GM12892 (cell line): ENCODE results near the gene PREPL.
"Not testable (repeated sequence)": the region's sequence is repeated elsewhere in the genome, so short reads cannot be mapped to it uniquely, and the experiment has no call there.

ENCODE experiments used
- DNase-seq: peaks from one replicate; pipeline ENCODE4 v3.0.0; 2011; ENCODE audit not compliant: insufficient read length
- FAIRE-seq: peaks from 2 replicates; lab custom pipeline; 2011; peaks lifted over from hg19 to GRCh38; lab: Jason Lieb, UNC
- POLR2A ChIP-seq: IDR thresholded peaks from 2 replicates; pipeline ENCODE4 v1.6.1; 2011; ENCODE audit warnings: low read depth, low read length, control low read depth
- POLR2AphosphoS5 ChIP-seq: IDR thresholded peaks from 2 replicates; pipeline ENCODE4 v1.6.1; 2011; ENCODE audit warnings: low read depth, low read length, control low read depth
- TAF1 ChIP-seq: IDR thresholded peaks from 2 replicates; pipeline ENCODE4 v1.6.1; 2011; ENCODE audit warnings: low read depth, mild to moderate bottlenecking, control low read depth, low read length, borderline replicate concordance

The PREPL gene

DNA sequence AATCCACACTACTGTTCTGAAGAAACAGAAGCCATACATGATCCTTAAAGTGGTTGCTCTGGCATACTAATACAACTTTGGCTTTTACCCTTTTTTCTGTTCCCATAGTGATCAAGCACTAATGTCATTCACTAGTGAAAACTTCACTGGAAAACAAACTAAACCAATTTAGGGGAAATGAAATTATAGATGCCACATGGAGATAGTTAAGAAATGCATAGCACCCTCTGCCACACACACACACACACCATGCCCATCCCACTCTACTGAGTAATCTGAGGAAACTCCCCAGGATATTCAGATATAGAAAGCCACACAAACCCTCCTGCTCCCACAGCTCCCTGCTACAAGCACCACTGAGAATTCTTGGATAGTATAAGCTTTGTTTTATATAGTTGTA lies 46.9 kb downstream of the PREPL start:
- FAIRE-seq (no peak), DNase-seq (no peak)
- no peak for TF ChIP-seq TAF1
- no peak for TF ChIP-seq POLR2AphosphoS5
- TF ChIP-seq POLR2A, result no peak

DNA sequence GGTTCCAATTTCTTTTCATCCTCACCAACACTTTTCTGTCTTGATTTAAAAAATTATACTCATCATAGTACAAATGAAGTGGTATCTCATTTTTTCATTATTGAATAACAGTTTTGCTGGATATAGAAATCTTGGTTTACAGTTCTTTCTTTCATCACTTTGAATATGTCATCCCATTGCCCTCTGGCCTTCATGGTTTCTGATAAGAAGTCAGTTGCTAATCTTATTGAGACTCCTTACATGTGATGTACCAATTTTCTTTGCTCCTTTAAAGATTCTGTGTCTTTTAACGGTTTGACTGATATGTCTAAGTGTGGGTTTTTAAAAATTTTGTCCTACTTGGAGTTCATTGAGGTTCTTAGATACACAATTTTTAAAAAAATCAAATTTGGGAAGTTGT lies 51.0 kb downstream of the PREPL start:
- TF ChIP-seq POLR2AphosphoS5 (no peak), POLR2A (no peak), TAF1 (no peak)
- FAIRE-seq (no peak), DNase-seq (no peak)

DNA sequence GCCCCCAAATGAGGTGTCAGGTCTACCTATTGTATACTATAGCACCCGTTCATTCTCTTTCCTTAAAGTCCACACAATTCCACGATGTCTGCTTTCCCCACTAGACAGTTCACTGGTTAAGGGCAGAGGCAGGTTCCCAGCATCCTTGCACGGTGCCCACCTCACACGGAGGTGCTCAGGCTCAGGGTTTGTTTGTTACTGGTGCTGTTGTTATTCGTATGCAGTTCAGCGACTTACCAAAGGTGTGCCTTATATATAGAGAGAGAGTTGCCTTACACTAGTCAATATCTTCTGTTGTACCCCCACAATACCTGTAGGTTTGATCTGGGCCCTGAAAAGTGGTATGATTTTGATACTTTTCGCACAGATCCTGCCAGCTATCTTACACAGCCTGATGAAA lies 55.4 kb downstream of the PREPL start:
- DNase-seq (no peak), FAIRE-seq (no peak)
- TF ChIP-seq POLR2A (no peak), POLR2AphosphoS5 (no peak), TAF1 (no peak)

DNA sequence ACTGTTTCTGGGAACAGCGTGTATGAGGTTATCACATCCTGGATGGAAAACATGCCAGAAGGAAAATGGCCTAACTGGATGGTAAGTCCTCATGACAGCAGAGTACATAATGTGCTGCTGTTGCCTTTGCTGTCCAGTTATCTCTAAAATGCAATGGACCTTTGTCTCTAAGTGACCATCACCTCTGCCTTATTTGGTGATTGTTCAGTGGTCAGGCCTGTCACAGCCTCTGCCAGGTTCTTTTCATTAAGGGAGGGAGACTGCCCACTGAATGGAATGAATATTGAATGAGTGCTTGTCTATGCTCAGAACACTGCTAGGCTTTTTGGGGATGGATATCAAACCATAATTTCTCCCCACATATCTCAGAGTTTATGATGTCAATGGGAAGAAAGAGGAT lies 57.0 kb downstream of the PREPL start:
- TF ChIP-seq POLR2AphosphoS5 (no peak), POLR2A (no peak), TAF1 (no peak)
- no peak for FAIRE-seq

DNA sequence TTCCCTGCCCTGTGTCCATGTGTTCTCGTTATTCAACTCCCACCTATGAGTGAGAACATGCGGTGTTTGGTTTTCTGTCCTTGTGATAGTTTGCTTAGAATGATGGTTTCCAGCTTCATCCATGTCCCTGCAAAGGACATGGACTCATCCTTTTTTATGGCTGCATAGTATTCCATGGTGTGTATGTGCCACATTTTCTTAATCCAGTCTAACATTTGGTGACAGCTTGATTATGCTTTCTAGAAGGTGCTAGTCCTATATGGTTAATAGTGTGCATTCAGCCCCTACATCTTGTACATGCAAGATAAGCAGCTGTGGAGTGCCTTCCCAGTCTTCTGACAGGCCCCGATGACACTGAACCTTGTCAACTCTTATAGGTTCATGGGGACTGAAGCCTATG lies 57.5 kb downstream of the PREPL start:
- not testable (repeated sequence) for FAIRE-seq, DNase-seq

More for the DNA sequence above, 57.0 kb downstream of the PREPL start:
- no peak for DNase-seq

DNA sequence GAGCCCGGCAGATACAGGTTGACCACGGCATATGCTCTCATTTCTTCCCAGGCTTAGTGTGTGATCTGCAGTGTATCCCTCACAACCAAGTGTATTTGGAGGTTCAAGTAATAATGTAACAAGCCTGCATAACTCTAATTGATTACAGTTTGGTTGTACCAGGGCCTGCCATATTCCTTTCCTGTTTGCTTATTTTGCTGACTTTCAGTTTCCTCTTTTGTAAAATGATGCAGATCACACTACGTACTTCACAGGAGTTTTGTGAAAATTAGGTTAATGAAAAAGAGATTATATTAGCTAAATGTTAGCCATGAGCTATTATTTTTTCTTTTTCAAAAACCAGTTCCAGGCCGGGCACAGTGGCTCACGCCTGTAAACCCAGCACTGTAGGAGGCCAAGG lies 60.2 kb downstream of the PREPL start:
- FAIRE-seq (no peak), DNase-seq (no peak)
- TF ChIP-seq TAF1 (no peak), POLR2AphosphoS5 (no peak), POLR2A (no peak)

DNA sequence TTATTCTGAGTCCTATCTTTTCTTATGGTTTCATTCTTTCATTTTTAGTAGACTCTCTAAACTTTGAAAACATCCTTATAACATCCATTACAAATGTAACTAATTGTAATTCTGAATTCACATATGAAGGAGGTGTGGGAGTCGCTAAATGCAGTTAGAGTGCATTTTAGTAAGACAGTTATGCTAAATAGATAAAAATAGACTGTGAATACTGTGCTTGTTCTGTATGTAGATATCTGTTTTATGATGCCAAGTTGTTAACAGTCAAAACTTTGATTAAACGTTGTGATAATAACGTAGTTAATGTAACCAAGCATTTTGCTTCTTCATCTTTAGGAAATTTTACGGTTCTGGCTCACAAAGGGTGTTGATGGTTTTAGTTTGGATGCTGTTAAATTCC lies 61.7 kb downstream of the PREPL start:
- TF ChIP-seq POLR2AphosphoS5 (no peak), TAF1 (no peak), POLR2A (no peak)
- FAIRE-seq (no peak), DNase-seq (no peak)

DNA sequence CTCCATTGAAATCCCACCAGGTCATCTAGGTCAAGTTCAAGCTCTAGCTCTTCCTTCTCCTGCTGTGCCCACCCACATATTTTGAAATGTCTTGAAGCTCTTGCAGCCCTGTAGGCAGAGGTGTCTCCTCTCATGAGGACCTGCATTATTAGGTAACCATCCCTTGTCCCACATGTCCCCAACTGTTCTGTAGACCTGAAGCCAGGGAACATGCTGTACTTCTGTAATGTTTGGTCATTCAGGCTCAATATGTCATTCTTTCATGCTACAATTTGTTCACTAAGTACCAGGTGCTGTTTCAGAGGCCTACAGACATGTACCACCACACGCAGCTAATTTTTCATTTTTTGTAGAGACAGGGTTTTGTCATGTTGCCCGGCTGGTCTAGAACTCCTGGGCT lies 63.9 kb downstream of the PREPL start:
- TF ChIP-seq POLR2A, result no peak
- TF ChIP-seq TAF1, result no peak
- no peak for TF ChIP-seq POLR2AphosphoS5
- DNase-seq (no peak), FAIRE-seq (no peak)

DNA sequence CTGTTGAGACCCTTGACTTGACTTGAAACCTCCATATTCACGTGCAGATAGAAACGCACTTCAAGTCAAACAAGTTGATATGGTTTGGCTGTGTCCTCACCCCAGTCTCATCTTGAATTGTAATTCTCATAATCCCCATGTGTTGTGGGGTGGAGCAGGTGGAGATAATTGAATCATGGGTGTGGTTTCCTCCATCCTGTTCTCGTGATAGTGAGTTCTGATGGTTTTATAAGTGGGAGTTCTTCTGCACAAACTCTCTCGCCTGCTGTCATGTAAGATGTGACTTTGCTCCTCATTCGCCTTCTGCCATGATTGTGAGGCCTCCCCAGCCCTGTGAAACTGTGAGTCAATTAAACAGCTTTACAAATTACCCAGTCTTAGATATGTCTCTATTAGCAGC lies 64.6 kb downstream of the PREPL start:
- TF ChIP-seq POLR2A, result no peak
- TF ChIP-seq POLR2AphosphoS5, result no peak
- TF ChIP-seq TAF1, result no peak
- FAIRE-seq, result no peak
- DNase-seq, result no peak

DNA sequence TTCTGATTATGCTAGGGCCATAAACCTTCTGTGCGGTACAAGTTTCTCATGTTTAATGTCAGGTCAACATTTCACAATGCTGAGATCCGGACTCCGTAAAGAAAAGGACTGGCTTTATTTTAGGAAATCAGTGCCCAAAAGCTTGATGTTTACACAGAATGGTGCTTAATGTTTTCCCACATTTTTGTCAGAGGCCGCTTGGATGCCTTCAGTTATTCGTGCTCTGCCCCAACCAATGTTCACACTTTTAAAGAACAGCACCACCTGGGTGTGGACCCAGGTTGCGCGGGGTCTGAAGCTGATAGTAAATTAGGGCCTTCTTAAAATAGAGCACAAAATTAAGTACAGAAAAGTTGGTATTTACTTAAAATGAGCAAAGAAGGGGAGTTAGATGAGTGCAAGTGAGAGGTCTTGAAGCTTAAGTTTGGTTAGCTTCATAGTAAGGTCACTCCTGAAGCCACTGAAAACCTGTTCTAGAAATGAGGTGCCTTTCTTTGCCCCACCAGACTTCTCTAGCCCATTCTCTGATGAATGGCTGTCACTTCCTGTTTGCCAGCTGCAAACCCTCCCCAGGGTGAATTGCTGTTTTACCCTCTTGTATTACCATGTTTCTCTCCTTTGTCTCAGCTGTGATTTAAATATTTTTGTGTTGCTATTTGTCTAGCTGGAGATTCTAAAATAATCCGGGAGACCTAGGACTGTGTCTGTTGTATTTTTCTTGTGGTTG lies 65.5 kb downstream of the PREPL start:
- FAIRE-seq, result no peak
- DNase-seq, result no peak
- TF ChIP-seq POLR2A (no peak), POLR2AphosphoS5 (no peak), TAF1 (no peak)

DNA sequence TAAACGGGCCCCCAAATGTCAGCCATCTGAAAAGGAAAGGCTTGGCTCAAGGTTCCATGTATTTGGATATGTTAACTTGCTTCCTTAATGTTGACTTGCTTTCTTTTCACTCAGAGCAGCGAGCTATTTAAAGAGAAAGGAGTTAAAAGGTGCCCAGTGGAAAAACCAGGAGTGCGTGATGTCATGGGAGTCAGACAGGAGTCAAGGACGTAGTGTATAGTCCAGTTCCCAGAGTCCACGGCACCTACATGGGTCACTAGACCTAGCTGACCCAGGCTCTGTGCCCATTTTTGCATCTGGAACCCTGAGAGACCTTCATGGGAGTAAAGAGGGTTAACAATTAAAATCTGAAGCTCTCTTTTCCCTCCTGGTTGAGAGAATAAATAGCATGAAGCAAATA lies 66.2 kb downstream of the PREPL start:
- FAIRE-seq (no peak), DNase-seq (no peak)
- TF ChIP-seq TAF1 (no peak), POLR2AphosphoS5 (no peak), POLR2A (no peak)

DNA sequence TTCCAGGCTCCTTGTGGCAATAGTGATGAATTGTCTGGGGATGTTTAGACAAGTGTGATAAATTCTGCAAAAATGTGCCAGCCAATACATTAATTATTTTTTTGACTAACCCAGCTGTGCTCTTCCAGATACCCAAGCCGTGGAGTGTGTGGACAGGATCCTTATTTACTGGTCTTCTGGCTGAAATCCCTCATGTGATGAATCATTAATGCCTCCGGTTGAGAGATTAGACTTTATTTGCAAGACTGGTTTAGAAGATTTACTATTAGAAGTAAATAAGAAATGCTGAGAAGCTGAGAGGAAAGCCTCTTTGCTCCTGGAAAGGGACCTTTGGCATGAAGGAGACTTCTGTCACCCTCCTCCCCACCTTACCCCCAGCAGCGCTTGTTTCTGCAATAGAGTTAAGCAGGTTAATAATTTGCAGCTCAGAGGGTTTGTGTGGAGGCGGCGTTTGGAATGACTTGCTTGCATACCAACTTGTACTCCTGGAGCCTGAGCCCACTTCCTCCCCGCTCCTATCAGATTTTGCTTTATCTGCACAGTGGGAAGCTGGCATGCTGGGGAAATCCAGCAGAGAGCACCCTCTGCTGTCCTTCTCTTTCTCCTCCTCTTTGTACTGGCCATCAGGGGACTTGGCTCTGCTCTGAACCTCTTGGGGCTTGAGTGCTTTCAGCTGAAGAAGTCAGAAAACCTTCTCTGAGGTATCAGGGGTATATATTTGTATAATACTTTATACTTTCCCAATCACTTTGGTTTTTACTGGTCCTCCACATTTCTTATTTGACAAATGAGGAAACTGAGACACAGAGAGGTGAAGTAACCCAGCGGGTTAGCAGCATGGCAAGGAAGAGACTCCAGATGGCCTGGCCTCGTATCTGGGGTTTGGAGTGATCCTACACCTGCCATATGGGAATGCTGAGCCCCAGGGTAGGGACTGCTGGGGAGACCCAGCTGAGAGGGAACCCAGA lies 69.7 kb downstream of the PREPL start:
- TF ChIP-seq TAF1 (no peak), POLR2A (no peak), POLR2AphosphoS5 (no peak)
- FAIRE-seq, result no peak
- DNase-seq, result no peak
